DMS153 treated with DMSO at 0.1 percent for 48 hours (cell line): ENCODE measurements around the gene SLCO1A2.
"Not testable (repeated sequence)": the region's sequence is repeated elsewhere in the genome, so short reads cannot be mapped to it uniquely, and the experiment has no call there.

ENCODE experiments used
- DNase-seq: peaks from one replicate; lab custom pipeline; 2025; ENCODE audit not compliant: unreplicated experiment; lab: John Stamatoyannopoulos, UW

Gene SLCO1A2

GRCh38 chr12:21334771-21335325 lies at the start of gene SLCO1A2:
Gene SLCO1A2 (minus strand): TSS chr12:21334917. CDS start chr12:21334647, 270 bp downstream.
- DNase-seq = no peak

- no peak for DNase-seq
Observed at GRCh38 chr12:21384261-21384660, 49.5 kb upstream of the SLCO1A2 start.

- not testable (repeated sequence) for DNase-seq
Observed at GRCh38 chr12:21381320-21381719, 46.6 kb upstream of the SLCO1A2 start.

- DNase-seq = no peak
Observed at GRCh38 chr12:21379218-21379617, 44.5 kb upstream of the SLCO1A2 start.

- no peak for DNase-seq
Observed at GRCh38 chr12:21372602-21373001, 37.9 kb upstream of the SLCO1A2 start, which contains the start of gene IAPP. Gene IAPP (plus strand): TSS chr12:21372902. CDS start chr12:21373352, 450 bp downstream.

- no peak for DNase-seq
Observed at GRCh38 chr12:21370845-21371449, 36.2 kb upstream of the SLCO1A2 start.

GRCh38 chr12:21369141-21369980 lies 34.6 kb upstream of the SLCO1A2 start:
- no peak for DNase-seq

- DNase-seq = not testable (repeated sequence)
Observed at GRCh38 chr12:21360632-21361031, 25.9 kb upstream of the SLCO1A2 start.

GRCh38 chr12:21354641-21355040 lies 19.9 kb upstream of the SLCO1A2 start:
- no peak for DNase-seq

GRCh38 chr12:21353948-21354347 lies 19.2 kb upstream of the SLCO1A2 start:
- DNase-seq = no peak

GRCh38 chr12:21353487-21353886 lies 18.8 kb upstream of the SLCO1A2 start:
- no peak for DNase-seq

GRCh38 chr12:21350975-21351374 lies 16.3 kb upstream of the SLCO1A2 start:
- DNase-seq = no peak

GRCh38 chr12:21346542-21347205 lies 12.0 kb upstream of the SLCO1A2 start:
- DNase-seq = no peak

- no peak for DNase-seq
Observed at GRCh38 chr12:21343636-21344035, 8.9 kb upstream of the SLCO1A2 start.

GRCh38 chr12:21341769-21342168 lies 7.1 kb upstream of the SLCO1A2 start:
- DNase-seq = no peak

- DNase-seq = no peak
Observed at GRCh38 chr12:21340403-21340802, 5.7 kb upstream of the SLCO1A2 start.

- DNase-seq = no peak
Observed at GRCh38 chr12:21339921-21340320, 5.2 kb upstream of the SLCO1A2 start.

GRCh38 chr12:21337959-21338744 lies 3.4 kb upstream of the SLCO1A2 start:
- no peak for DNase-seq

GRCh38 chr12:21337453-21337852 lies 2.7 kb upstream of the SLCO1A2 start:
- DNase-seq = no peak

GRCh38 chr12:21336656-21337055 lies 1.9 kb upstream of the SLCO1A2 start:
- no peak for DNase-seq
